ENCODE data around the gene TBX20.
"Not testable (repeated sequence)": the region's sequence is repeated elsewhere in the genome, so short reads cannot be mapped to it uniquely, and the experiment has no call there.

GRCh38 chr7:35222445-35222844 is 31.5 kb downstream of the TBX20 start:
- TF ChIP-seq, protein P1, sequence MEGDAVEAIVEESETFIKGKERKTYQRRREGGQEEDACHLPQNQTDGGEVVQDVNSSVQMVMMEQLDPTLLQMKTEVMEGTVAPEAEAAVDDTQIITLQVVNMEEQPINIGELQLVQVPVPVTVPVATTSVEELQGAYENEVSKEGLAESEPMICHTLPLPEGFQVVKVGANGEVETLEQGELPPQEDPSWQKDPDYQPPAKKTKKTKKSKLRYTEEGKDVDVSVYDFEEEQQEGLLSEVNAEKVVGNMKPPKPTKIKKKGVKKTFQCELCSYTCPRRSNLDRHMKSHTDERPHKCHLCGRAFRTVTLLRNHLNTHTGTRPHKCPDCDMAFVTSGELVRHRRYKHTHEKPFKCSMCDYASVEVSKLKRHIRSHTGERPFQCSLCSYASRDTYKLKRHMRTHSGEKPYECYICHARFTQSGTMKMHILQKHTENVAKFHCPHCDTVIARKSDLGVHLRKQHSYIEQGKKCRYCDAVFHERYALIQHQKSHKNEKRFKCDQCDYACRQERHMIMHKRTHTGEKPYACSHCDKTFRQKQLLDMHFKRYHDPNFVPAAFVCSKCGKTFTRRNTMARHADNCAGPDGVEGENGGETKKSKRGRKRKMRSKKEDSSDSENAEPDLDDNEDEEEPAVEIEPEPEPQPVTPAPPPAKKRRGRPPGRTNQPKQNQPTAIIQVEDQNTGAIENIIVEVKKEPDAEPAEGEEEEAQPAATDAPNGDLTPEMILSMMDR (IDR thresholded peaks at IDR 0.05; ENCODE audit: low read depth, low read length, missing input control) = not testable (repeated sequence)
- not testable (repeated sequence) for TF ChIP-seq TAF1 (conservative IDR thresholded peaks at IDR 0.05); REST (IDR thresholded peaks at IDR 0.05); EGR1 (IDR thresholded peaks at IDR 0.05; ENCODE audit: low read depth in 2 of 2); MAX (IDR thresholded peaks at IDR 0.05); JUND (IDR thresholded peaks at IDR 0.05); YY1 (IDR thresholded peaks at IDR 0.05)
- TF ChIP-seq, protein P2, sequence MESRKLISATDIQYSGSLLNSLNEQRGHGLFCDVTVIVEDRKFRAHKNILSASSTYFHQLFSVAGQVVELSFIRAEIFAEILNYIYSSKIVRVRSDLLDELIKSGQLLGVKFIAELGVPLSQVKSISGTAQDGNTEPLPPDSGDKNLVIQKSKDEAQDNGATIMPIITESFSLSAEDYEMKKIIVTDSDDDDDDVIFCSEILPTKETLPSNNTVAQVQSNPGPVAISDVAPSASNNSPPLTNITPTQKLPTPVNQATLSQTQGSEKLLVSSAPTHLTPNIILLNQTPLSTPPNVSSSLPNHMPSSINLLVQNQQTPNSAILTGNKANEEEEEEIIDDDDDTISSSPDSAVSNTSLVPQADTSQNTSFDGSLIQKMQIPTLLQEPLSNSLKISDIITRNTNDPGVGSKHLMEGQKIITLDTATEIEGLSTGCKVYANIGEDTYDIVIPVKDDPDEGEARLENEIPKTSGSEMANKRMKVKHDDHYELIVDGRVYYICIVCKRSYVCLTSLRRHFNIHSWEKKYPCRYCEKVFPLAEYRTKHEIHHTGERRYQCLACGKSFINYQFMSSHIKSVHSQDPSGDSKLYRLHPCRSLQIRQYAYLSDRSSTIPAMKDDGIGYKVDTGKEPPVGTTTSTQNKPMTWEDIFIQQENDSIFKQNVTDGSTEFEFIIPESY (IDR thresholded peaks at IDR 0.05) = not testable (repeated sequence)

Data from liver (tissue), 3 donors.